NT2/D1 (cell line): ENCODE results near the gene FAM169A.

Source experiments
- SUZ12 ChIP-seq: IDR thresholded peaks from 2 replicates; pipeline ENCODE4 v1.6.1; 2011; ENCODE audit not compliant: insufficient read length, insufficient read depth; ENCODE audit errors: extremely low read depth
- YY1 ChIP-seq: IDR thresholded peaks from 2 replicates; pipeline ENCODE4 v1.6.1; 2011; ENCODE audit not compliant: insufficient read length, insufficient read depth
- ZNF274 ChIP-seq: IDR thresholded peaks from 2 replicates; pipeline ENCODE4 v1.6.1; 2011; ENCODE audit warnings: mild to moderate bottlenecking, low read depth, low read length

DNA sequence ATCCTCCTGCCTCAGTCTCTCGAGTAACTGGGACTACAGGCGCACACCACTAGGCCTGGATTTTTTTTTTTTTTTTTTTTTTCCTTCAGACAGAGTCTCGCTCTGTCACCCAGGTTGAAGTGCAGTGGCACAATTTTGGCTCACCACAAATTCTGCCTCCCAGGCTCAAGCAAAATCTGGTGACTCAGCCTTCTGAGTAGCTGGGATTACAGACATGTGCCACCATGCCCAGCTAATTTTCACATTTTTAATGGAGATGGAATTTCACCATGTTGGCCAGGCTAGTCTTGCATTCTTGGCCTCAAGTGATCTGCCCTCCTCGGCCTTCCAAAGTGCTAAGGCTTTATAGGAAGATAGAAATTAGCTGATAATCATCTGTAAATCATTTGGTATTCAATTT is 55.3 kb downstream of the FAM169A start:
- TF ChIP-seq YY1 (no peak), SUZ12 (no peak), ZNF274 (no peak)
